Measurements from ENCODE around the gene ADAMTSL1. TPM values are rescaled to one million over a fixed set of nuclear protein-coding genes. Genes with fewer than 3 reads are reported as not detected.
"Not testable (repeated sequence)": the region's sequence is repeated elsewhere in the genome, so short reads cannot be mapped to it uniquely, and the experiment has no call there.

ADAMTSL1 gene
- polyA plus RNA-seq, 1 donor from 2014 or later, result 1.1 TPM

DNA sequence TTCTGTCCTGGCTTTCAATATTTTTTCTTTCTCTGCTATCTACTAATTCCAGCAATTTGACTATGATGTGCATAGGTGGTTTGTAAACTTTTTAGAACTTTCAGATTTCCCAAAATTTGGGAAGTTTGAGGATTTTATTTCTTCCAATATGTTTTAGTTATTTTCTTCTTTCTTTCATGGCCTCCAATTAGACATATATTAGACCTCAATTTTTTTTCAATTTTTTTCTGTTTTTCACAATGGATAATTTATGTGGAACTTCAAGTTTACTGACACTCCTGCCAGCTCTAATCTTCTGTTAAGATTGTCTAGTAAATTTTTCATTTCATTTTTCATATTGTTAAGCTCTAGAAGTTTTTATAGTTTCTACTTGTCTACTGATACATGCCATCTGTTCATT is 395.8 kb downstream of the ADAMTSL1 start:
- no peak overlapping the region for H2AFZ ChIP-seq (ENCODE audit: low read depth, low read length)
- H3K9me2 ChIP-seq (ENCODE audit: insufficient read depth, low read length), result no peaks in the 10 kb centered on the region
- no peaks in the 10 kb centered on the region for H3K27me3 ChIP-seq (ENCODE audit: insufficient read depth, low read depth, low read length)
- no peak overlapping the region for H3K9ac ChIP-seq (ENCODE audit: low read length)
- no peaks in the 10 kb centered on the region for H3K9me3 ChIP-seq (ENCODE audit: low read length)
- no peak overlapping the region for H3K4me2 ChIP-seq (ENCODE audit: low read length)
- no peak overlapping the region for H3K27ac ChIP-seq (ENCODE audit: low read length)
- no peaks in the 10 kb centered on the region for H3K79me2 ChIP-seq (replicated peaks; ENCODE audit: insufficient read depth, low read length)
- H3F3A ChIP-seq (ENCODE audit: insufficient read depth, low read length, poor library complexity, severe bottlenecking), result no peaks in the 10 kb centered on the region
- H3K4me3 ChIP-seq (ENCODE audit: low read length), result no peak overlapping the region
- H3K36me3 ChIP-seq (ENCODE audit: insufficient read depth, low read length), result no peaks in the 10 kb centered on the region
- TF ChIP-seq EZH2 (IDR thresholded peaks at IDR 0.05; ENCODE audit: borderline replicate concordance, insufficient read depth, low read length, poor library complexity, severe bottlenecking) (no peak), TAF1 (IDR thresholded peaks at IDR 0.05; ENCODE audit: low read depth) (no peak), MXI1 (conservative IDR thresholded peaks at IDR 0.05; ENCODE audit: poor library complexity, severe bottlenecking) (no peak), EP300 (conservative IDR thresholded peaks at IDR 0.05; ENCODE audit: poor library complexity, severe bottlenecking) (no peak), POLR2AphosphoS5 (IDR thresholded peaks at IDR 0.05) (no peak), SMC3 (conservative IDR thresholded peaks at IDR 0.05; ENCODE audit: poor library complexity) (no peak), RAD21 (conservative IDR thresholded peaks at IDR 0.05) (no peak)
- TF ChIP-seq, protein P1, sequence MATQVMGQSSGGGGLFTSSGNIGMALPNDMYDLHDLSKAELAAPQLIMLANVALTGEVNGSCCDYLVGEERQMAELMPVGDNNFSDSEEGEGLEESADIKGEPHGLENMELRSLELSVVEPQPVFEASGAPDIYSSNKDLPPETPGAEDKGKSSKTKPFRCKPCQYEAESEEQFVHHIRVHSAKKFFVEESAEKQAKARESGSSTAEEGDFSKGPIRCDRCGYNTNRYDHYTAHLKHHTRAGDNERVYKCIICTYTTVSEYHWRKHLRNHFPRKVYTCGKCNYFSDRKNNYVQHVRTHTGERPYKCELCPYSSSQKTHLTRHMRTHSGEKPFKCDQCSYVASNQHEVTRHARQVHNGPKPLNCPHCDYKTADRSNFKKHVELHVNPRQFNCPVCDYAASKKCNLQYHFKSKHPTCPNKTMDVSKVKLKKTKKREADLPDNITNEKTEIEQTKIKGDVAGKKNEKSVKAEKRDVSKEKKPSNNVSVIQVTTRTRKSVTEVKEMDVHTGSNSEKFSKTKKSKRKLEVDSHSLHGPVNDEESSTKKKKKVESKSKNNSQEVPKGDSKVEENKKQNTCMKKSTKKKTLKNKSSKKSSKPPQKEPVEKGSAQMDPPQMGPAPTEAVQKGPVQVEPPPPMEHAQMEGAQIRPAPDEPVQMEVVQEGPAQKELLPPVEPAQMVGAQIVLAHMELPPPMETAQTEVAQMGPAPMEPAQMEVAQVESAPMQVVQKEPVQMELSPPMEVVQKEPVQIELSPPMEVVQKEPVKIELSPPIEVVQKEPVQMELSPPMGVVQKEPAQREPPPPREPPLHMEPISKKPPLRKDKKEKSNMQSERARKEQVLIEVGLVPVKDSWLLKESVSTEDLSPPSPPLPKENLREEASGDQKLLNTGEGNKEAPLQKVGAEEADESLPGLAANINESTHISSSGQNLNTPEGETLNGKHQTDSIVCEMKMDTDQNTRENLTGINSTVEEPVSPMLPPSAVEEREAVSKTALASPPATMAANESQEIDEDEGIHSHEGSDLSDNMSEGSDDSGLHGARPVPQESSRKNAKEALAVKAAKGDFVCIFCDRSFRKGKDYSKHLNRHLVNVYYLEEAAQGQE (IDR thresholded peaks at IDR 0.05; ENCODE audit: borderline replicate concordance), result no peak
- TF ChIP-seq, protein P2, sequence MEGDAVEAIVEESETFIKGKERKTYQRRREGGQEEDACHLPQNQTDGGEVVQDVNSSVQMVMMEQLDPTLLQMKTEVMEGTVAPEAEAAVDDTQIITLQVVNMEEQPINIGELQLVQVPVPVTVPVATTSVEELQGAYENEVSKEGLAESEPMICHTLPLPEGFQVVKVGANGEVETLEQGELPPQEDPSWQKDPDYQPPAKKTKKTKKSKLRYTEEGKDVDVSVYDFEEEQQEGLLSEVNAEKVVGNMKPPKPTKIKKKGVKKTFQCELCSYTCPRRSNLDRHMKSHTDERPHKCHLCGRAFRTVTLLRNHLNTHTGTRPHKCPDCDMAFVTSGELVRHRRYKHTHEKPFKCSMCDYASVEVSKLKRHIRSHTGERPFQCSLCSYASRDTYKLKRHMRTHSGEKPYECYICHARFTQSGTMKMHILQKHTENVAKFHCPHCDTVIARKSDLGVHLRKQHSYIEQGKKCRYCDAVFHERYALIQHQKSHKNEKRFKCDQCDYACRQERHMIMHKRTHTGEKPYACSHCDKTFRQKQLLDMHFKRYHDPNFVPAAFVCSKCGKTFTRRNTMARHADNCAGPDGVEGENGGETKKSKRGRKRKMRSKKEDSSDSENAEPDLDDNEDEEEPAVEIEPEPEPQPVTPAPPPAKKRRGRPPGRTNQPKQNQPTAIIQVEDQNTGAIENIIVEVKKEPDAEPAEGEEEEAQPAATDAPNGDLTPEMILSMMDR (IDR thresholded peaks at IDR 0.05; ENCODE audit: poor library complexity, severe bottlenecking), result no peak
- no peaks in the 10 kb centered on the region for H4K20me1 ChIP-seq (ENCODE audit: insufficient read depth)

DNA sequence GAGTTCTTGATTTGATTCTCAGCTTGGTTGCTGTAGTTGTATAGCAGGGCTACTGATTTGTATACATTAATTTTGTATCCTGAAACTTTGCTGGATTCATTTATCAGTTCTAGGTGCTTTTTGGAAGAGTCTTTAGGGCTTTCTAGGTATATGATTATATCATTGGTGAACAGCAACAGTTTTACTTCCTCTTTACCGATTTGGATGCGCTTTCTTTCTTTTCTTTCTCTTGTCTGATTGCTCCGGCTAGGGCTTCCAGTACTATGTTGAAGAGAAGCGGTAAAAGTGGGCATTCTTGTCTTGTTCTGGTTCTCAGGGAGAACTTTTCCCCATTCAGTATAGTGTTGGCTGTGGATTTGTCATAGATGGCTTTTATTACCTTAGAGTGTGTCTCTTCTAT is 400.1 kb downstream of the ADAMTSL1 start:
- H3F3A ChIP-seq (ENCODE audit: insufficient read depth, low read length, poor library complexity, severe bottlenecking), result no peaks in the 10 kb centered on the region
- no peak overlapping the region for H3K4me3 ChIP-seq (ENCODE audit: low read length)
- no peaks in the 10 kb centered on the region for H4K20me1 ChIP-seq (ENCODE audit: insufficient read depth)
- TF ChIP-seq EZH2 (IDR thresholded peaks at IDR 0.05; ENCODE audit: borderline replicate concordance, insufficient read depth, low read length, poor library complexity, severe bottlenecking), result no peak
- TF ChIP-seq, protein P1 (IDR thresholded peaks at IDR 0.05; ENCODE audit: borderline replicate concordance), result no peak
- no peak for TF ChIP-seq MXI1 (conservative IDR thresholded peaks at IDR 0.05; ENCODE audit: poor library complexity, severe bottlenecking)
- no peak for TF ChIP-seq EP300 (conservative IDR thresholded peaks at IDR 0.05; ENCODE audit: poor library complexity, severe bottlenecking)
- no peak for TF ChIP-seq POLR2AphosphoS5 (IDR thresholded peaks at IDR 0.05)
- TF ChIP-seq RAD21 (conservative IDR thresholded peaks at IDR 0.05), result no peak
- TF ChIP-seq SMC3 (conservative IDR thresholded peaks at IDR 0.05; ENCODE audit: poor library complexity), result no peak
- TF ChIP-seq, protein P2 (IDR thresholded peaks at IDR 0.05; ENCODE audit: poor library complexity, severe bottlenecking), result no peak
- no peak for TF ChIP-seq TAF1 (IDR thresholded peaks at IDR 0.05; ENCODE audit: low read depth)
- no peaks in the 10 kb centered on the region for H3K79me2 ChIP-seq (replicated peaks; ENCODE audit: insufficient read depth, low read length)
- no peaks in the 10 kb centered on the region for H3K9me3 ChIP-seq (ENCODE audit: low read length)
- H3K36me3 ChIP-seq (ENCODE audit: insufficient read depth, low read length), result no peaks in the 10 kb centered on the region
- no peaks in the 10 kb centered on the region for H3K9me2 ChIP-seq (ENCODE audit: insufficient read depth, low read length)
- H3K9ac ChIP-seq (ENCODE audit: low read length), result no peak overlapping the region
- no peak overlapping the region for H3K4me2 ChIP-seq (ENCODE audit: low read length)
- no peak overlapping the region for H2AFZ ChIP-seq (ENCODE audit: low read depth, low read length)
- H3K27me3 ChIP-seq (ENCODE audit: insufficient read depth, low read depth, low read length), result no peaks in the 10 kb centered on the region
- H3K27ac ChIP-seq (ENCODE audit: low read length), result no peak overlapping the region

DNA sequence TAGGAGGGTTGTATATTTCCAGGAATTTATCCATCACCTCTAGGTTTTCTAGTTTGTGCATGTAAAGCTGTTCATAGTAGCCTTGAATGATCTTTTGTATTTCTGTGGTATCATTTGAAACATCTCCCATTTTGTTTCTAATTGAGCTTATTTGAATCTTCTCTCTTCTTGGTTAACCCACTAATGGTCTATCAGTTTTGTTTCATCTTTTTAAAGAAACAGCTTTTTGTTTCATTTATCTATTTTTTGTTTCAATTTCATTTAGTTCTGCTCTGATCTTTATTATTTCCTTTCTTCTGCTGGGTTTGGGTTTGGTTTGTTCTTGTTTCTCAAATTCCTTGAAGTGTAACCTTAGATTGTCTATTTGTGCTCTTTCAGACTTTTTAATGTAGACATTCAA is 401.0 kb downstream of the ADAMTSL1 start:
- H3K27me3 ChIP-seq (ENCODE audit: insufficient read depth, low read depth, low read length); H3K9me2 ChIP-seq (ENCODE audit: insufficient read depth, low read length); H3K9ac ChIP-seq (ENCODE audit: low read length); H3K27ac ChIP-seq (ENCODE audit: low read length); H3K9me3 ChIP-seq (ENCODE audit: low read length); H3K79me2 ChIP-seq (replicated peaks; ENCODE audit: insufficient read depth, low read length); H3K36me3 ChIP-seq (ENCODE audit: insufficient read depth, low read length); H4K20me1 ChIP-seq (ENCODE audit: insufficient read depth); H3F3A ChIP-seq (ENCODE audit: insufficient read depth, low read length, poor library complexity, severe bottlenecking); H3K4me3 ChIP-seq (ENCODE audit: low read length); H2AFZ ChIP-seq (ENCODE audit: low read depth, low read length); H3K4me2 ChIP-seq (ENCODE audit: low read length): not testable (repeated sequence)

All from neural cell (in vitro differentiated cells).